Measurements from ENCODE around the gene SCGB1A1.

The SCGB1A1 gene

GRCh38 chr11:62420882-62421281 is 2.0 kb downstream of the SCGB1A1 start:
- in situ Hi-C loops (cut with HindIII; ENCODE audit: low sequenced_read_pairs): loop anchor here (10.0 kb wide), 1 partner anchor 214 kb away; no protein-coding TSS in a partner anchor

- in situ Hi-C loops (cut with HindIII; ENCODE audit: low sequenced_read_pairs): loop anchor here (10.0 kb wide), 1 partner anchor 213 kb away; no protein-coding TSS in a partner anchor
Measured at GRCh38 chr11:62421996-62422395, 3.2 kb downstream of the SCGB1A1 start.

- in situ Hi-C loops (cut with HindIII; ENCODE audit: low sequenced_read_pairs): loop anchor here (10.0 kb wide), 1 partner anchor 212 kb away; no protein-coding TSS in a partner anchor
Measured at GRCh38 chr11:62423012-62423411, 4.2 kb downstream of the SCGB1A1 start.

- in situ Hi-C loops (cut with HindIII; ENCODE audit: low sequenced_read_pairs): loop anchor here (10.0 kb wide), 1 partner anchor 207 kb away; no protein-coding TSS in a partner anchor
Measured at GRCh38 chr11:62427630-62428233, 8.9 kb downstream of the SCGB1A1 start.

GRCh38 chr11:62428871-62429560 is 10.2 kb downstream of the SCGB1A1 start:
- in situ Hi-C loops (cut with HindIII; ENCODE audit: low sequenced_read_pairs): loop anchor here (10.0 kb wide), 1 partner anchor 206 kb away; no protein-coding TSS in a partner anchor

GRCh38 chr11:62430425-62430824 is 11.6 kb downstream of the SCGB1A1 start:
- in situ Hi-C loops (cut with HindIII; ENCODE audit: low sequenced_read_pairs): no loop called here

- in situ Hi-C loops (cut with HindIII; ENCODE audit: low sequenced_read_pairs): no loop called here
Measured at GRCh38 chr11:62431171-62431901, 12.5 kb downstream of the SCGB1A1 start.

- in situ Hi-C loops (cut with HindIII; ENCODE audit: low sequenced_read_pairs): no loop called here
Measured at GRCh38 chr11:62432695-62433094, 13.9 kb downstream of the SCGB1A1 start.

- in situ Hi-C loops (cut with HindIII; ENCODE audit: low sequenced_read_pairs): no loop called here
Measured at GRCh38 chr11:62433141-62433903, 14.5 kb downstream of the SCGB1A1 start.

GRCh38 chr11:62433904-62434276 is 15.1 kb downstream of the SCGB1A1 start:
- in situ Hi-C loops (cut with HindIII; ENCODE audit: low sequenced_read_pairs): no loop called here

- in situ Hi-C loops (cut with HindIII; ENCODE audit: low sequenced_read_pairs): loop anchor here (5.0 kb wide), 2 partner anchors 61 to 116 kb away; no protein-coding TSS in a partner anchor
Measured at GRCh38 chr11:62435846-62436660, 17.2 kb downstream of the SCGB1A1 start.

GRCh38 chr11:62437616-62438015 is 18.8 kb downstream of the SCGB1A1 start:
- in situ Hi-C loops (cut with HindIII; ENCODE audit: low sequenced_read_pairs): loop anchor here (5.0 kb wide), 2 partner anchors 60 to 115 kb away; no protein-coding TSS in a partner anchor

GRCh38 chr11:62438641-62439040 is 19.8 kb downstream of the SCGB1A1 start:
- in situ Hi-C loops (cut with HindIII; ENCODE audit: low sequenced_read_pairs): loop anchor here (5.0 kb wide), 2 partner anchors 59 to 114 kb away; no protein-coding TSS in a partner anchor

- in situ Hi-C loops (cut with HindIII; ENCODE audit: low sequenced_read_pairs): loop anchor here (5.0 kb wide), 2 partner anchors 57 to 112 kb away; no protein-coding TSS in a partner anchor
Measured at GRCh38 chr11:62439785-62440602, 21.2 kb downstream of the SCGB1A1 start.

GRCh38 chr11:62443390-62444235 is 24.8 kb downstream of the SCGB1A1 start:
- in situ Hi-C loops (cut with HindIII; ENCODE audit: low sequenced_read_pairs): no loop called here

- in situ Hi-C loops (cut with HindIII; ENCODE audit: low sequenced_read_pairs): no loop called here
Measured at GRCh38 chr11:62444236-62444833, 25.5 kb downstream of the SCGB1A1 start.

- in situ Hi-C loops (cut with HindIII; ENCODE audit: low sequenced_read_pairs): no loop called here
Measured at GRCh38 chr11:62444835-62445234, 26.0 kb downstream of the SCGB1A1 start.
